Measurements from ENCODE around the gene XRCC3. TPM values are rescaled to one million over a fixed set of nuclear protein-coding genes. Genes with fewer than 3 reads are reported as not detected.

Gene XRCC3
- total RNA-seq, 1 experiment from 2014 or later, result 14.5 TPM

- DNase-seq (ENCODE audit: low read depth), result no peak
Measured at GRCh38 chr14:103706551-103707328, 8.5 kb downstream of the XRCC3 start.

DNA sequence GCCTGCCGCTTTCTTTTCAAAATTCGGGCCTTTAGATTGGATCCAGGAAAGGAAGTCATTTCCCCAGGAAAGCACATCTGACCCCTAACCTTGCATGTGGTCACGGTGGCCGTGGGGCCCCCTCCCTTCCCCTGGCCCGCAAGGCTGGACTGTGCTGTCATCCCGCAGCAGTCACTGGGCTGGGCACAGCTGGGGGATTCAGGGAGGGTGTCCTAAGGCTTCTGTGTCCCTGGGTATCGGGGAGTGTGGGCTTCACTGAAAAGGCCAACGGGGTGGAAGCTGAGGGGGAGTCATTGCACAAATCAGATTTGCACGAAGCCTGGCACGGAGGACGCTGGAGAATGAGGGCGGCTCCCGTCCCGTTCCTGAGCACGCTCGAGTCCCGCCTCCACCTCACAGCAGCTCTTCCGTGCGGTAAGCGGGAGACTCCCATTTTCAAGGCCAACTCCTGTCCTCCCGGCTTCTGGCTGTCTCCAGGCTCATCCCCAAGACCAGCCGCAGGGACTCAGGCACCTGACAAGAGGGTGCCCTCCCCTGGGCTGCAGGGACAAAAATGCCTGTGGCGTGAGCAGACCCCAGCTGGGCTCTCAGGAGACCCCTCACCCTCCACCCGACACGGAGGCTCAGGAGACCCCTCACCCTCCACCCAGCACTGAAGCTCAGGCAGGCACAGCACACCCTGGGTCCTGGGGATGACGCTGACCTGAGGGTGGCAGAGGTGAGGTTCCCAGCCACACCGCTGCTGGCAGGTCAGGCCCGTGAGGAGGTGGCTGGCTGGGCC, 9.6 kb downstream of the XRCC3 start:
- DNase-seq (ENCODE audit: low read depth), result no peak

DNA sequence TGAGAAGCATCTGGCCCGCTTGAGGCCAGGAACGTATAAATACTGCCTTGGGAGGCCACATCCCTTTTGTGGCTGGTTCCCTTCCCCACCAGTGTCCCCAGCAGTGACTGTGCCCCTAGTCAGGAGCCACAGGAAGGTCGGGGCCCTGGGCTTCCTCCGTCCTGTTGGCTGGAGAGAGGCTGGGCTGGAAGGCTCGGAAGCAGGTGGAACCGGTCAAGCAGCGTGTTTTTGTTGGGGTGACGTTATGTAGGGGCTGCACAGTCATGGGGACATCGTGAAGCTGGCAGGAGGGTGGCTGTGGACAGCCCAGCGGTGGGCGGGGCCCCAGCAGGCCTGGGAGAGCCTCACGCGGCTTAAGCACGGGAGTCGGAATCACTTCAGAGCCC, 10.1 kb downstream of the XRCC3 start:
- no peak for DNase-seq (ENCODE audit: low read depth)

DNA sequence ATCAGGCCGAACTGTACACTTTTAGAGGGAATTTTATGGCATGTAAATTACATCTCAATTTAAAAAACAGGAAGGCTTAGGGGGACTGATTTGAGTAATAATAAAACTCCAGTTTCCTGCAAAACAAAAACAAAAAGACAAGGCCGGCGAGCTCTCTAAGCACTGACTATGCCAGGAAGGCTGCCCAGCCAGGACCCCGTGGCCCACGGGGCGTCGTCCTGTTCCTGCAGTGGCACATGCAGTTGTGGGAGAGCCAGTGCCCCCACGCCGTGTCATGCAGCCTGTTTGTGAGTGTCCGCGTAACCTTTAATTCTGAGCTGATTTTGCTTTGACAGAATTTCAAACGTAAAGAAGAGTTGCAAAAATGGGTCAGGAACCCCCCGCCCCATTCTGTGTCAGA, 10.5 kb downstream of the XRCC3 start:
- no peak for DNase-seq (ENCODE audit: low read depth)

DNA sequence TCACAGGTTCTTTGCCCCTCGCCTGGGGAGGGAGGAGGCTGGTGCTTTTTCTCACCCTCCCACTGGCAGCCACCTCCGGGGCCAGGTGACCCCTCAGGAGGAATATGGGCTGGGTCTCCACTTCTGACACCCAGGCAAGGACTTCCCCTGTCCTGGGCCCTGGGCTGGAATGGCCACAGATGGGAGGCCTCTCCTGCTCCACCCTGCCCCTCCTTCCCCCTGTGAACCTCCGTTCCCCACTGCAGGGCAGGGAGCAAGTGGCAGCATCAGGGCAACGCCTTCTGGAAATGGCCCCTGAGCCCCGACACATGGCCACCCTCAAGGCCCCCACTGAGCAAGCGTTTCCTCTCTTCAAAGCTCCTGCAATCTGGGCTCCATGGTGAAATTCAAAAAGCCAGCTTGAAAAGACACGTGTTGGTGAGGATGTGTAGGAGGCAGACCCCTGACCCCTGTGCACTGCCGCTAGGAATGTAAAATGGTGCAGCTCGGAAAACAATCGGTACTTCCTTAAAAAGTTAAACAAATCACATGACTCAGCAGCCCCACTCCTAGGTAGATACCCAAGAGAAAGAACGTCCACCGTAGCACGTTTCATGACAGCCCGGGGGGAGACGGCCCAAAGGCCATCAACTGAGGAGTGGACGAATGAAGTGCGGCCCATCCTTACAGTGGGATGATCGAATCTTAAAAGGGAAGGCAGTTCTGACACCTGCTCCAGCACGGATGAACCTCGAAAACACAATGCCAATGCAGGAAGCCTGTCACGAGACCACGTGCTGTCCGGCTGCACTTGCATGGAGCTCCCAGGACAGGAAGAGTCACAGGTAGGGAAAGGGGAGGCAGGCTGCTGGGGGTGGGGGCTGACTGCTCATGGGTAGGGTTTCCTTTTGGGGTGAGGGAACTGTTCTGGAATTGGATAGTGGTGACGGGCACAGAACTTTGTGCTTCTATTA, 11.5 kb downstream of the XRCC3 start:
- DNase-seq (ENCODE audit: low read depth), result no peak

- DNase-seq (ENCODE audit: low read depth), result no peak
Measured at GRCh38 chr14:103702497-103703432, 12.5 kb downstream of the XRCC3 start.

DNA sequence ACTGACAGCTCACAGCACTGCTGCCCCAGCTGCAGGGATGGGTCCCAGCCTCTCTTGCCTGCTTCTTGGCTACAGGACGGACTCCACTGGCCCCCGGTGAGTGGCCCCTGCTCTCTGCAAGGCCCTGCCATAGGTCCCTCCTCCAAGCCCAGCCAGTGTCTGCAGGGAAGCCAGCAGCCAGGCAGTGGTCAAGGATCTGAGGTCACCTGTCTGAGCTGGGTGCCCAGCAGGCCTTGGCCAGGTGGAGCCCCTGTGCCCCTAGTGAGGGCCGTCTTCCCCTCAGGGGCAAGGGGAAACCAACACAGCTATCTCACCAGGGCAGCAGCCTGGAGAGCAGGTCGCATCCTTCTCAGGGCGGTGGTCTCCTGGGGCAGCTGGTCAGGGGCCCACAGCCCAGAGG, 13.2 kb downstream of the XRCC3 start:
- DNase-seq (ENCODE audit: low read depth), result no peak

DNA sequence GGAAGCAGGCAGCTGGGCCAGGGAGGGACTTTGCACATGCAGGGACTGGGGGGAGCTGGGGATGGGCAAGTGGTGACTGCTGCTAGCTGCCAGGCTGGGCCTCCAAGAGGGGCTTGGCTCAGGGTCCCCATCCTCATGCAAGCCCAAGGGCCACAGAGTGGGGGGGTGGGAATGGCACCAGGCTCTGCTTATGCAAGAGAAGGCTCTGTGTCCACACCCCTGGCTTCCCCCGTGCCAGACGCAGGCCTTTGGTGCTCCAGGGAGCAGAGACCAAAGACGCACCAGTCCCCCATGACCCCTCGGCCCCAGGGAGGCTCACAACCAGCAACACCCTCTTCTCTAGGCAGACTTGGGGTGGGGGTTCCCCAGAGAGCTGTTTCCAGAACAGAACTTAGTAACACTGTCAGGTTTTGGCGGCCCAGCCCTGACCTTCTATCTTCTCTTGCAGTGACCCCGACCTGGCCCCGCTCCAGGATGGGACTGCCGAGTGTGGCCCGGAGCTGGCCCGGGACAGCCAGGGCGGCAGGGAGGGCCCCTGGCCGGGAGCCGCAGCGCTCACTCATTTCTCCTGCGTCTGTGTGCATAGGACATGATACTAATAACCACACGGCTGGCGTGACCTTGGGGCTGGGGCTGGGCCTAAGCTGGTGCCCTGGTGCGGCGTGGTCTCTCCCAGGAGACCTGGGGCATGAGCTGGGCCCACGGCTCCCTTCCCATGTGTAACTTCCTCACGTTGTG, 14.3 kb downstream of the XRCC3 start:
- no peak for DNase-seq (ENCODE audit: low read depth)

- DNase-seq (ENCODE audit: low read depth), result no peak
Measured at GRCh38 chr14:103699901-103700752, 15.1 kb downstream of the XRCC3 start.

DNA sequence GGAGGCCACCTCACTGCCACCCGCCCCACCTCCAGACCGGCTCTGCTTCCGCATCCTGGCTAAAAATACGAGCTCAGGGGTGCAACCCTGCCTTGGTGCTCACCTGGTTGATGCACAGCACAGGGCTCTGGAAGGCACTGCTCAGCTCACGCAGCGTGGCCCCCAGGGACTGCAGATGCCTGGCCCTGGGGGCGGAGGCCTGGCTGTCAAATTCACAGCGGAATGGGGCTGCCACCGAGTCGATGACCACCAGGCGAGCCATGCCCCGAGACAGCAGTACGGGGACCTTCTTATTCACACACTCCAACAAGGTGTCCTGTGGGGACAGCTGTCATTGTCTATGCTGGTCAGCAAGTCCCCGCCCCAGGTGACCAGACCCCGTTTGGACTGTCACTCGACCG, 16.0 kb downstream of the XRCC3 start:
- DNase-seq (ENCODE audit: low read depth), result no peak

- no peak for DNase-seq (ENCODE audit: low read depth)
Measured at GRCh38 chr14:103698380-103699260, 16.6 kb downstream of the XRCC3 start.

DNA sequence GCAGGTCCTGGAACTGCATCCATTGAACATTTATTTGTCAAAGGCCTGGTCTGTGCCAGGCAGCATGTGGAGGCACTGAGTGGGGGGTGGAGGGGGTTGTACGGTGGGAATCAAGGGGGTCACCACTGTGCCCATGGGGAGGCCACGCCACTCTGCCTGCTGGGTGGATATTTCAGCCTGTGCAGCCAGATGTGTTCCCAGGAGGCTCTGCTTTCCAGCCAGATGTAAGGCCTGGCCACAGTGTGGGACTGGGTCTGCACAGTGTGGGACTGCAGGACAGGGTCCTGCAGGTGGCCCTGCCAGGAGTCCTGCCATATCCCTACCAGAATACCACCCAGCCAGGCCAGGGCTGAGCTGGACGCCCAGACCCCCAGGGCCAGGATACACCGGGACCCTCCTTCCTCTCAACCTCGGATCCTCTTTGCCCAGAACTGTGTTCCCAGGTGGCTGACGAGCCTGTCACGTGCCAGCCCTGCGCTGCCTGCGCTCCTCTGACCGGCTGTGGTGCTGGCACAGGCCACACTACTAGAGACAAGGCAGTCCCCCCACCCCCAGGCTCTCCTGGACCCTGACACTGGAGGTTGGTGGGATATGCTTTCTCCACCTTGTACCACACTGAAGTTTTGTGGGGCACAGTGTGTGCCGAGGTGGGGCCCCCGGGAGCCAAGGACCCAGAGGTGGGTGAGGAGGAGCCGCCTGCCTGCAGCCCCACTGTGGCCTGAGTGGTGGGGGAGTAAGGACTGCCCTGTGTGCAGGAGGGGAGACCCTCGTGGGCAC, 17.5 kb downstream of the XRCC3 start:
- DNase-seq (ENCODE audit: low read depth), result no peak

DNA sequence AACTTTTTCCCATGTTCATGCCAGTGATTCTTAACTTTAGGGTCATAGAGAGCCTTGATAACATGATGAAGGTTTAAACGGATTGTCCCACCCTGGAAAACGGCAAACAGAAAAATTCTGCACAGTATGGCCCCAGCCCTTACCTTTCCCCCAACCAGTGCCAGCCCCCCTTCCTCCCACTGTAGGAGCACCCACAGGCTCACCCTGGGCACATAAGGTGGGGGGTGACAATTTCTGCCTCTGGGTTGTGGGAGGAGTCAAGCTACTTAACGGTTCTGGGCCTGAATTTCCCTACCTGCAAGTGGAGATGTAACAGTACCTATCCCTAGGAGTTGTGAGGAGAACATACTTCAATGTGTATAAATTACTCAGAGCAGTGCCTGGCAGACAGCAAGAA, 18.0 kb downstream of the XRCC3 start:
- no peak for DNase-seq (ENCODE audit: low read depth)

DNA sequence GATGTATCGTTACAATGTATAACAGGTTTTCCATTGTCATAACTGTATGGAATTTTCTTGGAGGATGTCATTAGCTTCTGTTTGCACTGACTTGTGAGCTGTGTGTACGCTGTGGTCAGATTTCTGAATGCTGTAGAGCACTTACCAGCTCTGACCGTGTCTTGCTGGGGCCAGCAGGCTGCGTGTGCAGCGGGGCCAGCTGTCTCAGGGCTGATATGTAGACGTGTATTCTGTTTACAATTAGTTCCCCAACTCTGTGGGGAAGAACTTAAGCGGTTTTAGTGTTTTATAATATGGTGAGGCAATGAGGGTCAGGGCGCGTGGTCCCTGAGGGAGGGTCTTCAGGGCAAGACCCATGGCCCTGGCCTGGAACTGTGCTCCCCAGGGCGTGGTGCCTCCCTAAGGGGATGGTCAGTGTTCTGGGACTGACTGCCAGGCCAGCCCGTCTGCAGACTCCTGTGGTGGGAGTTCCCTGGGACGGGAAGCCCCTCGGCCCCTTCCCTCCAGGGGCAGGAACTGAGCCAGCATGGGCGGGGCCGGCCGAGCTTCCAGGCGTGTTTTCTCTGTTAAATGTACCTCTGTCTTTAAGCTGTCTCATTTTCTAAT, 18.7 kb downstream of the XRCC3 start:
- DNase-seq (ENCODE audit: low read depth), result no peak

DNA sequence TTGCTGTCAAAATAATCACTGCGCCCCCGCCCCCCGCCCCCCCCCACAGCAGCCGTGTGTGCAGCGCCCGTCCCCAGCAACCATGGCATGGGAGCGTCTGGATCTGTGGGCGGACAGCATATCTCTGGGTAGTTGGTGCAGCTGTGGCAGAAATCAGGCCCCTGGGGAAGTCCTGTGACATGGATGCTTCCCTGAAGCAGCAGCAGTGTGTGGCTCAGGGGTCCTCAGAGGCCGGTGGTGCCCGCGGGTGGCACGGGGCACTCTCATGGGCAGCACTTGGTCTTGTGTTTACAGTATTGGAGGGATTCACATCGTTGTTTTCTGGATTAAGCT, 19.2 kb downstream of the XRCC3 start:
- DNase-seq (ENCODE audit: low read depth), result no peak

- no peak for DNase-seq (ENCODE audit: low read depth)
Measured at GRCh38 chr14:103695296-103696069, 19.8 kb downstream of the XRCC3 start.

Measured in RPMI7951 (cell line).